HepG2 (cell line): Measurements from ENCODE around the gene WDCP. TPM values are rescaled to one million over a fixed set of nuclear protein-coding genes. Genes with fewer than 3 reads are reported as not detected.

Source experiments
- ARNTL ChIP-seq: sonication (generic); formaldehyde crosslinking; IDR thresholded peaks from 2 replicates; pipeline ENCODE4 v1.4.0; 2020; ENCODE audit warnings: mild to moderate bottlenecking, missing genetic modification reagents
- EEA1 ChIP-seq: sonication (generic); formaldehyde crosslinking; IDR thresholded peaks from 2 replicates; pipeline ENCODE4 v1.5.1; 2020; ENCODE audit warnings: mild to moderate bottlenecking, missing genetic modification reagents, borderline replicate concordance
- ERF ChIP-seq: IDR thresholded peaks from 2 replicates; pipeline ENCODE4 v1.6.1; 2018; ENCODE audit warnings: missing biosample characterization, missing genetic modification reagents
- GLI4 ChIP-seq: sonication (generic); formaldehyde crosslinking; IDR thresholded peaks from 2 replicates; pipeline ENCODE4 v1.5.1; 2020; ENCODE audit warnings: missing genetic modification reagents, mild to moderate bottlenecking, moderate library complexity, borderline replicate concordance
- POGZ ChIP-seq: sonication (generic); formaldehyde crosslinking; IDR thresholded peaks from 2 replicates; pipeline ENCODE4 v1.4.0; 2020; ENCODE audit warnings: mild to moderate bottlenecking, missing genetic modification reagents
- REST ChIP-seq, 2 experiments: IDR thresholded peaks; 2 replicates each; pipeline ENCODE4 v1.6.1; 2011 to 2012; ENCODE audit warnings: low read length in 2 of 2, borderline replicate concordance in 1 of 2, low read depth in 1 of 2, mild to moderate bottlenecking in 1 of 2, moderate library complexity in 1 of 2
- TBL1XR1 ChIP-seq: fragments of 150-350 bp; IDR thresholded peaks from 2 replicates; pipeline ENCODE4 v1.6.1; 2014; ENCODE audit warnings: borderline replicate concordance, low read length; ENCODE audit not compliant: partially characterized antibody
- THAP9 ChIP-seq: sonication (generic); formaldehyde crosslinking; IDR thresholded peaks from 2 replicates; pipeline ENCODE4; 2020; ENCODE audit warnings: missing genetic modification reagents, mild to moderate bottlenecking, borderline replicate concordance
- TOPORS ChIP-seq: sonication (generic); formaldehyde crosslinking; IDR thresholded peaks from 2 replicates; pipeline ENCODE4 v1.8.0; 2023; ENCODE audit warnings: mild to moderate bottlenecking, missing genetic modification reagents
- ZBED4 ChIP-seq: sonication (generic); formaldehyde crosslinking; IDR thresholded peaks from 2 replicates; pipeline ENCODE4 v1.4.0; 2020; ENCODE audit warnings: missing genetic modification reagents, borderline replicate concordance
- ZKSCAN1 ChIP-seq: fragments of 150-350 bp; IDR thresholded peaks from 2 replicates; pipeline ENCODE4 v1.6.1; 2014; ENCODE audit warnings: low read length
- ZNF263 ChIP-seq: sonication (generic); formaldehyde crosslinking; IDR thresholded peaks from 2 replicates; pipeline ENCODE4 v1.4.0; 2020; ENCODE audit warnings: missing genetic modification reagents
- polyA plus RNA-seq, 8 experiments: library from polyadenylated mRNA; depleted of rRNA in 3 of 8; stranded (reverse) in 7 of 8; unstranded in 1 of 8; fragments of >200 nt; fragmentation: Illumina TruSeq in 4 of 8; extraction: Trizol in 4 of 8; gene quantifications; 2 replicates each; pipeline versions ENCODE4 v1.2.1 to v1.2.3, GENCODE V29; 2011 to 2016; ENCODE audit warnings: low read depth in 4 of 8, missing spikeins in 1 of 8, mixed read lengths in 1 of 8; ENCODE audit not compliant: insufficient read depth in 1 of 8
- total RNA-seq, 5 experiments: library from RNA; depleted of rRNA; stranded (reverse); fragments of >200 nt; fragmentation: Illumina TruSeq; extraction: Trizol; gene quantifications; 2 replicates each; pipeline ENCODE4 v1.2.3, GENCODE V29; 2016; ENCODE audit warnings: low read depth in 1 of 5
- TF ChIP-seq, protein P1 (sequence below): sonication (generic); formaldehyde crosslinking; IDR thresholded peaks from 2 replicates; pipeline ENCODE4 v1.5.0; 2020; ENCODE audit warnings: mild to moderate bottlenecking, missing genetic modification reagents
- TF ChIP-seq, protein P2 (sequence below): sonication (generic); formaldehyde crosslinking; IDR thresholded peaks from 2 replicates; pipeline ENCODE4 v1.5.0; 2020; ENCODE audit warnings: missing genetic modification reagents

The WDCP gene
- total and polyA plus RNA-seq, 2 of the 13 experiments (the other 11 are each of a cell fraction or from before 2014, with no cell fraction given): 17.4 to 22.6 TPM

DNA sequence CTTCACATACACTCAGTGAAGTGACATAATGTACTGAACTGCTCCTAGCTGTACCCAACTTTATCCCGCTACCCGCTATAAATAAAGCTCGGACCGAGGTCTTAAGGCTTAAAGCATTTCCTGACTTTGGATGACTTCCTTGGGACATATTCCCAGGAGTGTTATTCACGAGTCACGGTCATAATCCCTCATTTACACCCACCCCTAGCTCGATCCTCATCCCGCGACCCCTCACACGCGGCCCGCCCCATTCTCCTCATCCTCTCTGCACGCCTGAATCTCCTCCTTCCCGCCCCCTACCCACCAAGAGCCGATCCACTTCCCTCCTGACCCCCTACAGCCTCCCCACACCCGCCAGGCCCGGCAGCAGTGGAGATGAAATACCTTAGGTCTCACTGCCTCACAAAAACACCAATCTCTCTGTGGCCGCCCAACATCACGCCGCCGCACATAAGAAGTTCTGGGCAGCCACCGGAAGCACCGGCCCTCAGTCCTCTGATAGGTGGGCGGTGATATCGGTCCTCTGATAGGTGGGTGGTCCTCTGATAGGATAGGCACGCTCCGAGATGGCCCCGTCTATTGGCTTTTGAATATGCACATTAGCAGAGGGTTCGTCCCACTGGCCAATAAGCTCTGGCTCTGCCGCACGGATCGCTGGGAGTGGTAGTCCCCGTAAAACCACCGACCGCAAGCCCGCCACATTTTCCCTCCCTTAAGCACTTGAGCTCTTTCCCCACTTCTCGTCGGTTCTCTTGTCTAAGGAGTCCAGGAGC is at the start of gene WDCP (continued):
- TF ChIP-seq GLI4 (CRISPR knock-in tag) (peak; percentile 50; the same call in 1 of the 2 replicates), ERF (peak; percentile 38; the same call in 1 of the 2 replicates), ZKSCAN1 (0 out of 2 replicates have a peak, but pooled peaks have one; percentile 33), ZNF263 (CRISPR knock-in tag) (no peak), REST (IDR thresholded peaks at IDR 0.05; ENCODE audit: borderline replicate concordance in 1 of 2, low read depth in 1 of 2, low read length in 2 of 2) (peak in 1 of 2 experiments; percentile 61; a peak in 1 of 4 replicates), EEA1 (CRISPR knock-in tag) (peak; percentile 87; the same call in 1 of the 2 replicates), ZBED4 (CRISPR knock-in tag) (0 out of 2 replicates have a peak, but pooled peaks have one; percentile 23), THAP9 (peak; percentile 74; the same call in 1 of the 2 replicates), ARNTL (CRISPR knock-in tag) (peak; percentile 82), TOPORS (CRISPR knock-in tag) (peak; percentile 76; the same call in 1 of the 2 replicates), TBL1XR1 (peak; percentile 56), POGZ (CRISPR knock-in tag) (peak; percentile 79)
- TF ChIP-seq, protein P1, sequence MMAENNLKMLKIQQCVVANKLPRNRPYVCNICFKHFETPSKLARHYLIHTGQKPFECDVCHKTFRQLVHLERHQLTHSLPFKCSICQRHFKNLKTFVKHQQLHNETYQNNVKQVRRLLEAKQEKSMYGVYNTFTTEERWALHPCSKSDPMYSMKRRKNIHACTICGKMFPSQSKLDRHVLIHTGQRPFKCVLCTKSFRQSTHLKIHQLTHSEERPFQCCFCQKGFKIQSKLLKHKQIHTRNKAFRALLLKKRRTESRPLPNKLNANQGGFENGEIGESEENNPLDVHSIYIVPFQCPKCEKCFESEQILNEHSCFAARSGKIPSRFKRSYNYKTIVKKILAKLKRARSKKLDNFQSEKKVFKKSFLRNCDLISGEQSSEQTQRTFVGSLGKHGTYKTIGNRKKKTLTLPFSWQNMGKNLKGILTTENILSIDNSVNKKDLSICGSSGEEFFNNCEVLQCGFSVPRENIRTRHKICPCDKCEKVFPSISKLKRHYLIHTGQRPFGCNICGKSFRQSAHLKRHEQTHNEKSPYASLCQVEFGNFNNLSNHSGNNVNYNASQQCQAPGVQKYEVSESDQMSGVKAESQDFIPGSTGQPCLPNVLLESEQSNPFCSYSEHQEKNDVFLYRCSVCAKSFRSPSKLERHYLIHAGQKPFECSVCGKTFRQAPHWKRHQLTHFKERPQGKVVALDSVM (CRISPR knock-in tag): peak; percentile 7; the same call in 1 of the 2 replicates
- TF ChIP-seq, protein P2, sequence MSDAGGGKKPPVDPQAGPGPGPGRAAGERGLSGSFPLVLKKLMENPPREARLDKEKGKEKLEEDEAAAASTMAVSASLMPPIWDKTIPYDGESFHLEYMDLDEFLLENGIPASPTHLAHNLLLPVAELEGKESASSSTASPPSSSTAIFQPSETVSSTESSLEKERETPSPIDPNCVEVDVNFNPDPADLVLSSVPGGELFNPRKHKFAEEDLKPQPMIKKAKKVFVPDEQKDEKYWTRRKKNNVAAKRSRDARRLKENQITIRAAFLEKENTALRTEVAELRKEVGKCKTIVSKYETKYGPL (CRISPR knock-in tag): no peak
